Measurements from ENCODE around the gene CCNT2.
"Not testable (repeated sequence)": the region's sequence is repeated elsewhere in the genome, so short reads cannot be mapped to it uniquely, and the experiment has no call there.

CCNT2 gene

DNA sequence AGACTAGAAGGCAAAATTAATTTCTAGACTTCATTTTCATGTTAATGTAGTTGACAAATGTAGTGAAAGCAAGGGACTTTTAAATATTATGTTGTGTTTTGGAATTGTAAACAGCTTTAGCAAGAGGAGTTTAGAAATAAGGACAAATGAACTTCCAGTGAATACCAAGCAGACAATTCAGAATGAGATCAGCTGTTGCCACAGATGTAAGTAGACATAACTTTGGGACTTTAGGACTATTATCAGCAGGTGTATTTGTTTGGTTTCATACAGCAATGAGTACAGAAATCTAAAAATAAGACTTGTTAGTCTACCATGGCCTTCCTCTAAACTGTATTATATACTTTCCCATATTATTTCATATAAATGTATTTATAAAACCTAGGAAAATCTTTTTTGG, 34.2 kb upstream of the CCNT2 start:
- no peak for DNase-seq (ENCODE audit: extremely low read depth, low read depth)
- TF ChIP-seq, protein P1, sequence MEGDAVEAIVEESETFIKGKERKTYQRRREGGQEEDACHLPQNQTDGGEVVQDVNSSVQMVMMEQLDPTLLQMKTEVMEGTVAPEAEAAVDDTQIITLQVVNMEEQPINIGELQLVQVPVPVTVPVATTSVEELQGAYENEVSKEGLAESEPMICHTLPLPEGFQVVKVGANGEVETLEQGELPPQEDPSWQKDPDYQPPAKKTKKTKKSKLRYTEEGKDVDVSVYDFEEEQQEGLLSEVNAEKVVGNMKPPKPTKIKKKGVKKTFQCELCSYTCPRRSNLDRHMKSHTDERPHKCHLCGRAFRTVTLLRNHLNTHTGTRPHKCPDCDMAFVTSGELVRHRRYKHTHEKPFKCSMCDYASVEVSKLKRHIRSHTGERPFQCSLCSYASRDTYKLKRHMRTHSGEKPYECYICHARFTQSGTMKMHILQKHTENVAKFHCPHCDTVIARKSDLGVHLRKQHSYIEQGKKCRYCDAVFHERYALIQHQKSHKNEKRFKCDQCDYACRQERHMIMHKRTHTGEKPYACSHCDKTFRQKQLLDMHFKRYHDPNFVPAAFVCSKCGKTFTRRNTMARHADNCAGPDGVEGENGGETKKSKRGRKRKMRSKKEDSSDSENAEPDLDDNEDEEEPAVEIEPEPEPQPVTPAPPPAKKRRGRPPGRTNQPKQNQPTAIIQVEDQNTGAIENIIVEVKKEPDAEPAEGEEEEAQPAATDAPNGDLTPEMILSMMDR (IDR thresholded peaks at IDR 0.05; ENCODE audit: low read depth, low read length), result no peak

GRCh38 chr2:134892282-134893035, 26.2 kb upstream of the CCNT2 start:
- TF ChIP-seq, protein P1 (IDR thresholded peaks at IDR 0.05; ENCODE audit: low read depth, low read length), result no peak
- DNase-seq (ENCODE audit: extremely low read depth, low read depth), result no peak

DNA sequence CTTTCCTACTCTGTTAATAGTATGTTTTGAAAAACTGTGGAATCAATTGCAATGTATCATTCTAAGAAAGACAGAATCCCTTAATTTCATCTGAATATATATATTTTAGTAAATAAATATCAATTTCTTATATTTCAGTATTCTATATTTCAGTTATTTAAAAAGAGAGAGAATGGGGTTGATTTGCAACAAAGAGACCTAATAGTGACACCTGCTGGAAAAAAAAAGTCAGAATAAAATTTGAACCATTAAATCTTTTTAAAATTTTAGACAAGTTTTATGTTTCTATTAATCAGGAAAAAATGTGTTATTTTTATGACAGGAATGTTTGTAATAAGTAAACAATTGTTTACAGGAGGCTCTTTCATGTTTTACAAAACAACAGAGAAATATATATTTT, 20.7 kb upstream of the CCNT2 start:
- no peak for DNase-seq (ENCODE audit: extremely low read depth, low read depth)
- TF ChIP-seq, protein P1 (IDR thresholded peaks at IDR 0.05; ENCODE audit: low read depth, low read length), result peak; percentile 20

DNA sequence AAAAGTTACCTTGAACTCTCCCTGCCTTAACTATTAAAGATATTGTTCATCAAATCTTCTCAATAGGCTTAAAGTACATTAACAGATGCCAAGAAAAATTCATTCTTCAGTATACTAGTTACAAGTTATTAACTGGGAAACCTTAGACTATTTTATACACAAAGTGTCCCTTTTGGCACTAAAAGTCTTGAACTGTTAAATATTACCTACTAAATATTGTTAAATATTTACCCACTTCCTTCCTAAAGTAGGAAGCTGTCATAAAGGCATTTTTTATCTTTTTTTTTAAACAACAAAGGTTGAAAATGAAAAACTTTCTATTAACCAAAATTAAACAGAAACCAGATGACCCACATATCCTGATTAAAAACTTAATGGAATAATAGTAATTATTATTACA, 19.4 kb upstream of the CCNT2 start:
- TF ChIP-seq, protein P1 (IDR thresholded peaks at IDR 0.05; ENCODE audit: low read depth, low read length), result no peak
- no peak for DNase-seq (ENCODE audit: extremely low read depth, low read depth)

DNA sequence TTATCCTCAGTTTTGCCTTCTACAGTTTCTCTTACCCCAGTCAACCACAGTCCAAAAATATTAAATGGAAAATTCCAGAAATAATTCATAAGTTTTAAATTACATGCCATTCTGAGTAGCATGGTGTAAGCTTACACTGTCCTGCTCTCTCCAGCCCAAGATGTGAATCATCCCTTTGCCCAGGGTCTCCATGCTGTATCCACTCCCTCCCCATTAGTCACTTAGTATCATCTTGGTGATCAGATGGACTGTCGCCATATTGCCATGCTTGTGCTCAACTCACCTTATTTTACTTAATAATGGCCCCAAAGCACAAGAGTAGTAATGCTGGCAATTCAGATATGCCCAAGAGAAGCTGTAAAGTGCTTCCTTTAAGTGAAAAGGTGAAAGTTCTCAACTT, 18.5 kb upstream of the CCNT2 start:
- TF ChIP-seq, protein P1 (IDR thresholded peaks at IDR 0.05; ENCODE audit: low read depth, low read length), result no peak
- DNase-seq (ENCODE audit: extremely low read depth, low read depth), result no peak

DNA sequence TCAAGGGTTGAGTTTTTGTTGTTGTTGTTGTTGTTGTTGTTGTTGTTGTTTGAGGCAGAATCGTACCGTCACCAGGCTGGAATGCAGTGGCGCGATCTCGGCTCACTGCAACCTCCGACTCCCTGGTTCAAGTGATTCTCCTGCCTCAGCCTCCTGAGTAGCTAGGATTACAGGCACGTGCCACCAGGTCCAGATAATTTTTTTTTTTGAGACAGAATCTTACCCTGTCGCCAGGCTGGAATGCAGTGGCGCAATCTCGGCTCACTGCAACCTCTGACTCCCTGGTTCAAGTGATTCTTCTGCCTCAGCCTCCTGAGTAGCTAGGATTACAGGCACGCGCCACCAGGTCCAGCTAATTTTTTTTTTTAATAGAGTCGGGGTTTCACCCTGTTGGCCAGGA, 14.9 kb upstream of the CCNT2 start:
- not testable (repeated sequence) for DNase-seq (ENCODE audit: extremely low read depth, low read depth)

- DNase-seq (ENCODE audit: extremely low read depth, low read depth), result no peak
- TF ChIP-seq, protein P1 (IDR thresholded peaks at IDR 0.05; ENCODE audit: low read depth, low read length), result no peak
These were observed 13.5 kb upstream of the CCNT2 start for GRCh38 chr2:134905168-134905567.

- TF ChIP-seq, protein P1 (IDR thresholded peaks at IDR 0.05; ENCODE audit: low read depth, low read length), result no peak
These were observed 11.9 kb upstream of the CCNT2 start for GRCh38 chr2:134906726-134907125.

GRCh38 chr2:134907441-134908116, 11.0 kb upstream of the CCNT2 start:
- not testable (repeated sequence) for DNase-seq (ENCODE audit: extremely low read depth, low read depth)

More at GRCh38 chr2:134906726-134907125, 11.9 kb upstream of the CCNT2 start:
- DNase-seq (ENCODE audit: extremely low read depth, low read depth), result no peak

Data from AG09319 (cell line).